Measurements from ENCODE around the gene FOCAD. TPM values are rescaled to one million over a fixed set of nuclear protein-coding genes. Genes with fewer than 3 reads are reported as not detected.
"Not testable (repeated sequence)": the region's sequence is repeated elsewhere in the genome, so short reads cannot be mapped to it uniquely, and the experiment has no call there.

FOCAD gene
- total RNA-seq, 1 donor from 2014 or later, result 28.7 TPM

- Mint-ChIP-seq H3K27ac (ENCODE audit: unreplicated experiment) (no peak overlapping the region), H3K36me3 (ENCODE audit: low read depth) (peaks cover 20% of the 10 kb centered on the region), H3K27me3 (ENCODE audit: low read depth) (no peaks in the 10 kb centered on the region), H3K9me3 (ENCODE audit: low read depth) (peaks cover 11% of the 10 kb centered on the region), H3K4me1 (ENCODE audit: low read depth) (peaks cover 5% of the 10 kb centered on the region), H3K4me3 (ENCODE audit: unreplicated experiment) (no peak overlapping the region)
- no peak for TF ChIP-seq CTCF (IDR thresholded peaks at IDR 0.05)
- no peak for DNase-seq (ENCODE audit: low spot score)
These were observed 288.6 kb downstream of the FOCAD start for GRCh38 chr9:20972684-20973083.

GRCh38 chr9:20973246-20973947, 289.3 kb downstream of the FOCAD start:
- not testable (repeated sequence) for H3K4me3 Mint-ChIP-seq (ENCODE audit: unreplicated experiment); H3K27ac Mint-ChIP-seq (ENCODE audit: unreplicated experiment); H3K27me3 Mint-ChIP-seq (ENCODE audit: low read depth); H3K4me1 Mint-ChIP-seq (ENCODE audit: low read depth); DNase-seq (ENCODE audit: low spot score)
- peaks cover 23% of the 10 kb centered on the region for H3K36me3 Mint-ChIP-seq (ENCODE audit: low read depth)
- H3K9me3 Mint-ChIP-seq (ENCODE audit: low read depth), result peaks cover 11% of the 10 kb centered on the region

- H3K4me1 Mint-ChIP-seq (ENCODE audit: low read depth); H3K27ac Mint-ChIP-seq (ENCODE audit: unreplicated experiment); H3K27me3 Mint-ChIP-seq (ENCODE audit: low read depth); H3K4me3 Mint-ChIP-seq (ENCODE audit: unreplicated experiment); DNase-seq (ENCODE audit: low spot score): not testable (repeated sequence)
- Mint-ChIP-seq H3K36me3 (ENCODE audit: low read depth) (peaks cover 23% of the 10 kb centered on the region), H3K9me3 (ENCODE audit: low read depth) (peaks cover 11% of the 10 kb centered on the region)
These were observed 290.3 kb downstream of the FOCAD start for GRCh38 chr9:20974191-20974938.

- no peaks in the 10 kb centered on the region for H3K9me3 Mint-ChIP-seq (ENCODE audit: low read depth)
These were observed 294.2 kb downstream of the FOCAD start for GRCh38 chr9:20978249-20978648.

GRCh38 chr9:20980832-20981455, 296.9 kb downstream of the FOCAD start:
- no peak for DNase-seq (ENCODE audit: low spot score)
- peak overlapping the region; percentile 82 for H3K27ac Mint-ChIP-seq (ENCODE audit: unreplicated experiment)

More at GRCh38 chr9:20978249-20978648, 294.2 kb downstream of the FOCAD start:
- Mint-ChIP-seq H3K27ac (ENCODE audit: unreplicated experiment) (no peak overlapping the region), H3K27me3 (ENCODE audit: low read depth) (no peaks in the 10 kb centered on the region), H3K36me3 (ENCODE audit: low read depth) (peaks cover 12% of the 10 kb centered on the region), H3K4me3 (ENCODE audit: unreplicated experiment) (no peak overlapping the region), H3K4me1 (ENCODE audit: low read depth) (peaks cover 31% of the 10 kb centered on the region)
- DNase-seq (ENCODE audit: low spot score), result no peak
- no peak for TF ChIP-seq CTCF (IDR thresholded peaks at IDR 0.05)

More at GRCh38 chr9:20980832-20981455, 296.9 kb downstream of the FOCAD start:
- H3K9me3 Mint-ChIP-seq (ENCODE audit: low read depth), result no peaks in the 10 kb centered on the region
- H3K36me3 Mint-ChIP-seq (ENCODE audit: low read depth), result peaks cover 12% of the 10 kb centered on the region
- H3K4me3 Mint-ChIP-seq (ENCODE audit: unreplicated experiment), result peak overlapping the region; percentile 20
- peaks cover 42% of the 10 kb centered on the region for H3K4me1 Mint-ChIP-seq (ENCODE audit: low read depth)
- no peaks in the 10 kb centered on the region for H3K27me3 Mint-ChIP-seq (ENCODE audit: low read depth)
- TF ChIP-seq CTCF (IDR thresholded peaks at IDR 0.05), result no peak

All from chondrocyte (in vitro differentiated cells).